HCT116 (cell line): Measurements from ENCODE around the gene CAP1. TPM values are rescaled to one million over a fixed set of nuclear protein-coding genes. Genes with fewer than 3 reads are reported as not detected.

Experiments
- ATAC-seq: fragments of 200-7000 bp; cut with Tn5 transposase; 2 replicates; pipeline ENCODE4 v1.9.1; 2020; ENCODE audit warnings: mild to moderate bottlenecking, moderate library complexity
- BruUV-seq: library from RNA; stranded (reverse); fragments of 400-500 nt; replicated peaks from 2 replicates; lab custom pipeline; 2021; lab: Mats Ljungman, UMichigan
- CTCF ChIA-PET: fragments of 300-600 bp; sonication (Branson Sonifier 250); formaldehyde crosslinking; loops from one replicate; lab custom pipeline; 2021; ENCODE audit warnings: antibody characterized with exemption; lab: Charles Lee
- POLR2A ChIA-PET: fragments of 300-600, 350-600 bp; sonication (Branson Sonifier 250); formaldehyde crosslinking; loops from one replicate; lab custom pipeline; 2021; ENCODE audit warnings: antibody characterized with exemption; lab: Charles Lee
- RAD21 ChIA-PET, 2 experiments: fragments of 300-600 bp; sonication (Branson Sonifier 250); formaldehyde crosslinking; loops; one replicate each; lab custom pipeline; 2023; ENCODE audit warnings: low total read pairs in 2 of 2; ENCODE audit not compliant: uncharacterized antibody in 2 of 2, unreplicated experiment in 2 of 2, low non-redundant PET in 1 of 2; lab: Charles Lee
- DNase-seq: peaks from one replicate; pipeline ENCODE4 v3.0.0-alpha.2; 2010; ENCODE audit warnings: low read depth, low spot score
- H2AFZ ChIP-seq: fragments of 200-600 bp; shearing (Covaris generic), sonication (generic); 2 replicates; pipeline ENCODE4 v1.6.1; 2017; ENCODE audit warnings: low read depth, mixed run types, mixed read lengths, antibody characterized with exemption, low read length; ENCODE audit not compliant: poor library complexity, severe bottlenecking
- H3K27ac ChIP-seq: 2 replicates; pipeline ENCODE4 v1.5.1; 2012; ENCODE audit warnings: low read depth, low read length
- H3K27me3 ChIP-seq: fragments of 200-600 bp; sonication (generic); 2 replicates; pipeline ENCODE4 v1.6.1; 2016; ENCODE audit warnings: mixed run types, low read length, mixed read lengths; ENCODE audit not compliant: insufficient read depth
- H3K36me3 ChIP-seq, 2 experiments: fragments of 200-500 bp in 1 of 2; fragments of 200-600 bp in 1 of 2; sonication (Bioruptor generic) in 1 of 2; sonication (generic) in 1 of 2; 2 replicates each; pipeline versions ENCODE4 v1.5.1 to v1.6.1; 2014 to 2016; ENCODE audit warnings: low read length in 2 of 2, inconsistent platforms in 1 of 2, mixed read lengths in 1 of 2, mixed run types in 1 of 2; ENCODE audit not compliant: insufficient read depth in 2 of 2, control insufficient read depth in 1 of 2
- H3K4me1 ChIP-seq, 2 experiments: fragments of 200-600 bp in 1 of 2; sonication (generic) in 1 of 2; 2 replicates each; pipeline versions ENCODE4 v1.5.1 to v1.6.1; 2012 to 2017; ENCODE audit warnings: low read length in 2 of 2, inconsistent platforms in 1 of 2, mild to moderate bottlenecking in 1 of 2, mixed read lengths in 1 of 2, mixed run types in 1 of 2, moderate library complexity in 1 of 2; ENCODE audit not compliant: insufficient read depth in 2 of 2, control insufficient read depth in 1 of 2
- H3K4me2 ChIP-seq: fragments of 200-600 bp; sonication (generic); 2 replicates; pipeline ENCODE4 v1.6.1; 2017; ENCODE audit warnings: mixed run types, low read length, mixed read lengths
- H3K4me3 ChIP-seq, 2 experiments: fragments of 200-600 bp in 1 of 2; sonication (generic) in 1 of 2; replicated peaks in 1 of 2; 2 replicates each; pipeline ENCODE4 v1.5.1; 2011 to 2016; ENCODE audit warnings: low read length in 2 of 2, control low read depth in 1 of 2, low read depth in 1 of 2, mild to moderate bottlenecking in 1 of 2, mixed read lengths in 1 of 2, mixed run types in 1 of 2
- H3K79me2 ChIP-seq: fragments of 200-600 bp; sonication (generic); 2 replicates; pipeline ENCODE4 v1.6.1; 2017; ENCODE audit warnings: mild to moderate bottlenecking, mixed run types, low read length, moderate library complexity, mixed read lengths; ENCODE audit not compliant: insufficient read depth
- H3K9ac ChIP-seq: fragments of 200-600 bp; sonication (generic); 2 replicates; pipeline ENCODE4 v1.6.1; 2016; ENCODE audit warnings: low read length, mixed read lengths
- H3K9me2 ChIP-seq: fragments of 200-600 bp; sonication (generic), shearing (Covaris generic); 2 replicates; pipeline ENCODE4 v1.6.1; 2017; ENCODE audit warnings: mixed run types, mild to moderate bottlenecking, moderate library complexity; ENCODE audit not compliant: insufficient read depth
- H3K9me3 ChIP-seq, 2 experiments: fragments of 200-500 bp in 1 of 2; fragments of 200-600 bp in 1 of 2; sonication (Bioruptor generic) in 1 of 2; sonication (generic) in 1 of 2; 2 replicates each; pipeline ENCODE4 v1.6.1; 2014 to 2017; ENCODE audit warnings: low read length in 2 of 2, mixed read lengths in 2 of 2, inconsistent platforms in 1 of 2, low read depth in 1 of 2, mild to moderate bottlenecking in 1 of 2, mixed run types in 1 of 2, moderate library complexity in 1 of 2; ENCODE audit not compliant: control insufficient read depth in 1 of 2, insufficient read depth in 1 of 2
- H4K20me1 ChIP-seq: fragments of 200-600 bp; sonication (generic), shearing (Covaris generic); 2 replicates; pipeline ENCODE4 v1.6.1; 2017; ENCODE audit warnings: mixed run types, mild to moderate bottlenecking, moderate library complexity; ENCODE audit not compliant: insufficient read depth
- CBX3 ChIP-seq: IDR thresholded peaks from 2 replicates; pipeline ENCODE4 v1.6.1; 2012; ENCODE audit warnings: low read depth
- EGR1 ChIP-seq: IDR thresholded peaks from 2 replicates; pipeline ENCODE4 v1.6.1; 2012; ENCODE audit warnings: low read depth
- ELF1 ChIP-seq: IDR thresholded peaks from 2 replicates; pipeline ENCODE4 v1.6.1; 2012; ENCODE audit warnings: low read depth, borderline replicate concordance
- EZH2 ChIP-seq: fragments of 200-600 bp; sonication (generic); IDR thresholded peaks from 2 replicates; pipeline ENCODE4 v1.6.1; 2017; ENCODE audit warnings: antibody characterized with exemption, mixed run types
- FOSL1 ChIP-seq: IDR thresholded peaks from 2 replicates; pipeline ENCODE4 v1.6.1; 2012; ENCODE audit warnings: low read depth
- POLR2A ChIP-seq: IDR thresholded peaks from 2 replicates; pipeline ENCODE4 v1.7.0; 2011; ENCODE audit warnings: borderline replicate concordance; ENCODE audit not compliant: insufficient read depth, insufficient read length; ENCODE audit errors: extremely low read depth
- POLR2AphosphoS5 ChIP-seq: IDR thresholded peaks from 2 replicates; pipeline ENCODE4 v1.6.1; 2011; ENCODE audit warnings: mild to moderate bottlenecking, low read depth, low read length, moderate library complexity
- REST ChIP-seq: IDR thresholded peaks from 2 replicates; pipeline ENCODE4 v1.6.1; 2012; ENCODE audit warnings: low read depth
- SIN3A ChIP-seq: IDR thresholded peaks from 2 replicates; pipeline ENCODE4 v1.6.1; 2012; ENCODE audit warnings: low read depth
- SP1 ChIP-seq: IDR thresholded peaks from 2 replicates; pipeline ENCODE4 v1.6.1; 2012; ENCODE audit warnings: low read depth
- SRF ChIP-seq: IDR thresholded peaks from 2 replicates; pipeline ENCODE4 v1.6.1; 2012; ENCODE audit warnings: low read depth
- YY1 ChIP-seq: IDR thresholded peaks from 2 replicates; pipeline ENCODE4 v1.6.1; 2011; ENCODE audit warnings: low read length, low read depth, moderate library complexity, mild to moderate bottlenecking; ENCODE audit not compliant: insufficient replicate concordance; ENCODE audit errors: extremely low read depth
- ZFX ChIP-seq: fragments of 450-650 bp; IDR thresholded peaks from 2 replicates; pipeline ENCODE4 v1.6.1; 2017
- ZNF274 ChIP-seq: fragments of 200-500 bp; sonication (Bioruptor generic); IDR thresholded peaks from 2 replicates; pipeline ENCODE4 v1.6.1; 2014; ENCODE audit warnings: mild to moderate bottlenecking, low read depth, low read length, inconsistent platforms
- intact Hi-C: fragments of 100-400 bp; cut with micrococcal nuclease; formaldehyde crosslinking; loops from 2 replicates; pipeline ENCODE4 v1.10.0; 2022
- total RNA-seq: library from RNA; stranded (reverse); gene quantifications from one replicate; pipeline ENCODE4 v1.2.1, GENCODE V29; 2021; ENCODE audit not compliant: unreplicated experiment
- TF ChIP-seq, protein P1 (sequence below), 3 experiments: fragments of 200-600 bp in 1 of 3; sonication (generic) in 1 of 3; IDR thresholded peaks in 2 of 3; conservative IDR thresholded peaks in 1 of 3; 2 replicates each; pipeline ENCODE4 v1.5.1; 2012 to 2017; ENCODE audit warnings: low read depth in 2 of 3, low read length in 2 of 3, antibody characterized with exemption in 1 of 3, borderline replicate concordance in 1 of 3, control low read depth in 1 of 3, mild to moderate bottlenecking in 1 of 3, mixed read lengths in 1 of 3, mixed run types in 1 of 3, moderate library complexity in 1 of 3; ENCODE audit not compliant: insufficient read depth in 1 of 3

CAP1 gene
- total RNA-seq, 1 experiment from 2014 or later, result 274 TPM

- TF ChIP-seq FOSL1, result no peak
- TF ChIP-seq YY1, result no peak
- no peak for TF ChIP-seq SP1
- TF ChIP-seq ELF1, result no peak
- RAD21 ChIA-PET, result no interaction called here
- Histone ChIP-seq H3K9me3 (no peaks in the 10 kb centered on the region), H3K4me1 (no peaks in the 10 kb centered on the region), H2AFZ (no peak overlapping the region), H3K9ac (no peak overlapping the region), H3K4me2 (no peak overlapping the region), H3K4me3 (no peak overlapping the region), H3K27me3 (no peaks in the 10 kb centered on the region), H3K27ac (no peak overlapping the region), H4K20me1 (peaks cover 13% of the 10 kb centered on the region; the same call in 1 of the 2 replicates), H3K36me3 (peaks cover 2 to 6% of the 10 kb centered on the region in 2 experiments; a peak in 2 of 4 replicates), H3K79me2 (peaks cover 98% of the 10 kb centered on the region), H3K9me2 (no peaks in the 10 kb centered on the region)
- DNase-seq, result no peak
- BruUV-seq, result no TSS peak
- POLR2A ChIA-PET, result no interaction called here
- no peak for ATAC-seq
- intact Hi-C loops, result no loop called here
- CTCF ChIA-PET, result no interaction called here
Observed at GRCh38 chr1:40049725-40050124, 9.2 kb downstream of the CAP1 start.

DNA sequence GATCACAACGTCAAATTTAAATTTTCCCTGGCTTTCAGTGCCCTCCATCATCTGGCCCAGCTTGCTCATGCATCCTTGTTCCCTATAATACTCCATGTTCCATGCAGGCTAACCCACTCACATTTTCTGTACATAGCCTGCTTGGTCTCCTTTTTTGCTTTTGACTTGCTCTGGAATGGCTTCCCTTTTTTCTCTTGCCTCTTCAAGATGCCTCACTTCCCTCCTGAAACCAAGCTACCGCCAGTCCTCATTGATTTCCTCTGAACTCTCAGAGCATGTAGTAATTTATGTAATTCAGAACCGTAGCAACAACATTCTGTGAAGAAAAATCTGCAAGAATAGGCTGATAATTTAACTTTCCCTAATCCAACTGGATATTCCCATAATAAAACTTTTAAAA, 10.3 kb downstream of the CAP1 start:
- H3K9me2 ChIP-seq, result no peaks in the 10 kb centered on the region
- ATAC-seq (no peak), DNase-seq (no peak)
- peaks cover 2 to 6% of the 10 kb centered on the region in 2 experiments; a peak in 2 of 4 replicates for H3K36me3 ChIP-seq
- no peak overlapping the region for H3K4me2 ChIP-seq
- H2AFZ ChIP-seq, result no peak overlapping the region
- intact Hi-C loops, result no loop called here
- no peak overlapping the region for H3K27ac ChIP-seq
- ChIA-PET RAD21 (no interaction called here), CTCF (no interaction called here), POLR2A (no interaction called here)
- no TSS peak for BruUV-seq
- H3K79me2 ChIP-seq, result peaks cover 98% of the 10 kb centered on the region
- no peak overlapping the region for H3K9ac ChIP-seq
- no peaks in the 10 kb centered on the region for H3K9me3 ChIP-seq
- H4K20me1 ChIP-seq, result peaks cover 13% of the 10 kb centered on the region; the same call in 1 of the 2 replicates
- no peak for TF ChIP-seq SRF
- no peak for TF ChIP-seq CBX3
- TF ChIP-seq SIN3A, result no peak
- no peak for TF ChIP-seq EGR1
- TF ChIP-seq POLR2AphosphoS5, result no peak
- no peak for TF ChIP-seq ELF1
- no peak for TF ChIP-seq REST
- TF ChIP-seq ZNF274, result no peak
- TF ChIP-seq, protein P1, sequence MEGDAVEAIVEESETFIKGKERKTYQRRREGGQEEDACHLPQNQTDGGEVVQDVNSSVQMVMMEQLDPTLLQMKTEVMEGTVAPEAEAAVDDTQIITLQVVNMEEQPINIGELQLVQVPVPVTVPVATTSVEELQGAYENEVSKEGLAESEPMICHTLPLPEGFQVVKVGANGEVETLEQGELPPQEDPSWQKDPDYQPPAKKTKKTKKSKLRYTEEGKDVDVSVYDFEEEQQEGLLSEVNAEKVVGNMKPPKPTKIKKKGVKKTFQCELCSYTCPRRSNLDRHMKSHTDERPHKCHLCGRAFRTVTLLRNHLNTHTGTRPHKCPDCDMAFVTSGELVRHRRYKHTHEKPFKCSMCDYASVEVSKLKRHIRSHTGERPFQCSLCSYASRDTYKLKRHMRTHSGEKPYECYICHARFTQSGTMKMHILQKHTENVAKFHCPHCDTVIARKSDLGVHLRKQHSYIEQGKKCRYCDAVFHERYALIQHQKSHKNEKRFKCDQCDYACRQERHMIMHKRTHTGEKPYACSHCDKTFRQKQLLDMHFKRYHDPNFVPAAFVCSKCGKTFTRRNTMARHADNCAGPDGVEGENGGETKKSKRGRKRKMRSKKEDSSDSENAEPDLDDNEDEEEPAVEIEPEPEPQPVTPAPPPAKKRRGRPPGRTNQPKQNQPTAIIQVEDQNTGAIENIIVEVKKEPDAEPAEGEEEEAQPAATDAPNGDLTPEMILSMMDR (IDR thresholded peaks at IDR 0.05 in 2 of 3, conservative IDR thresholded peaks at IDR 0.05 in 1 of 3; ENCODE audit: borderline replicate concordance in 1 of 3, insufficient read depth in 1 of 3, low read depth in 2 of 3, low read length in 2 of 3), result no peak
- no peak for TF ChIP-seq ZFX
- TF ChIP-seq SP1, result no peak
- no peak for TF ChIP-seq POLR2A
- TF ChIP-seq EZH2, result no peak
- no peaks in the 10 kb centered on the region for H3K4me1 ChIP-seq
- H3K4me3 ChIP-seq, result no peak overlapping the region
- H3K27me3 ChIP-seq, result no peaks in the 10 kb centered on the region
